Ureter (tissue), 1 donor: ENCODE measurements around the gene OAS3. TPM values are rescaled to one million over a fixed set of nuclear protein-coding genes. Genes with fewer than 3 reads are reported as not detected.
"Not testable (repeated sequence)": the region's sequence is repeated elsewhere in the genome, so short reads cannot be mapped to it uniquely, and the experiment has no call there.

ENCODE experiments used
- DNase-seq: peaks from one replicate; pipeline ENCODE4 v3.0.0-alpha.2; 2020; ENCODE audit warnings: low spot score
- total RNA-seq: library from RNA; stranded (reverse); gene quantifications from one replicate; pipeline ENCODE4 v1.2.4, GENCODE V29; 2023
- donor health status: DM: yes; HTN: yes; CAD: no.

Gene OAS3
- total RNA-seq, 1 donor from 2014 or later = 33.4 TPM

GRCh38 chr12:112985642-112986290 lies 47.5 kb downstream of the OAS3 start:
- no peak for DNase-seq

- no peak for DNase-seq
Observed at GRCh38 chr12:112986291-112986800, 48.1 kb downstream of the OAS3 start.

DNA sequence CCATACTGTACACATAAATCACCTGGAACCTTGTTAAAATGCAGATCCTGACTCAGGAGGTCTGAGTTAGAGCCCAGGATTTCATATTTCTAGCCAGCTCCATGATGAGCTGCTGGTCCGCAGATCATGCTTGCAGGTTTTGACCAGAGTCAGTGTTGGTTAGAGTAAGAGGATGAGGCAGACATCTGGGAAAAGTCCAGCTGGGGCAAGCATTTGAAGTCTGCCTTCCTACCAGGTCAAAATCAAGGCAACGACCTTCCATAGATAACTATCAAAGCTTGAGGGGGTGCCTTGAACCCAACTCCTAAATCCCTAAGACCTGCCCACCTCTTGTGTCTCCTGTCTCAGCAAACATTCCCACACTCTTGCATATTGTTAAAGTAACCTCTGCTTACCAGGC lies 49.3 kb downstream of the OAS3 start:
- DNase-seq = no peak

- DNase-seq = no peak
Observed at GRCh38 chr12:112988224-112988623, 50.0 kb downstream of the OAS3 start.

DNA sequence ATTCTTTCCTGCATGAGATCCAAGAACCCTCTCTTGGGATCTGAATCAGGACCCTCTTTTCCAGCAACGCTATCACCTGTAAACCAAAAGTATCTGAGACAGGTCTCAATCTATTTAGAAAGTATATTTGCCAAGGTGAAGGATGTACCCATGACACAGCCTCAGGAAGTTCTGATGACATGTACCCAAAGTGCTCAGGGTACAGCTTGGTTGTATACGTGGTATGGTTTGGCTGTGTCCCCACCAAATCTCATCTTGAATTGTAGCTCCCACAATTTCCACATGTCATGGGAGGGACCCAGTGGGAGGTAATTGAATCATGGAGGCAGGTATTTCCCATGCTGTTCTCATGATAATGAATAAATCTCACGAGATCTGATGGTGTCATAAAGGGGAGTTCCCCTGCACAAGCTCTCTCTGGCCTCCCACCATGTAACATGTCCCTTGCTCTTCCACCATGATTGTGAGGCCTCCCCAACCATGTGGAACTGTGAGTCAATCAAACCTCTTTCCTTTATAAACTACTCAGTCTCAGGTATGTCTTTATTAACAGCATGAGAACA lies 50.6 kb downstream of the OAS3 start:
- DNase-seq = not testable (repeated sequence)

GRCh38 chr12:112989806-112990205 lies 51.5 kb downstream of the OAS3 start:
- DNase-seq = no peak

DNA sequence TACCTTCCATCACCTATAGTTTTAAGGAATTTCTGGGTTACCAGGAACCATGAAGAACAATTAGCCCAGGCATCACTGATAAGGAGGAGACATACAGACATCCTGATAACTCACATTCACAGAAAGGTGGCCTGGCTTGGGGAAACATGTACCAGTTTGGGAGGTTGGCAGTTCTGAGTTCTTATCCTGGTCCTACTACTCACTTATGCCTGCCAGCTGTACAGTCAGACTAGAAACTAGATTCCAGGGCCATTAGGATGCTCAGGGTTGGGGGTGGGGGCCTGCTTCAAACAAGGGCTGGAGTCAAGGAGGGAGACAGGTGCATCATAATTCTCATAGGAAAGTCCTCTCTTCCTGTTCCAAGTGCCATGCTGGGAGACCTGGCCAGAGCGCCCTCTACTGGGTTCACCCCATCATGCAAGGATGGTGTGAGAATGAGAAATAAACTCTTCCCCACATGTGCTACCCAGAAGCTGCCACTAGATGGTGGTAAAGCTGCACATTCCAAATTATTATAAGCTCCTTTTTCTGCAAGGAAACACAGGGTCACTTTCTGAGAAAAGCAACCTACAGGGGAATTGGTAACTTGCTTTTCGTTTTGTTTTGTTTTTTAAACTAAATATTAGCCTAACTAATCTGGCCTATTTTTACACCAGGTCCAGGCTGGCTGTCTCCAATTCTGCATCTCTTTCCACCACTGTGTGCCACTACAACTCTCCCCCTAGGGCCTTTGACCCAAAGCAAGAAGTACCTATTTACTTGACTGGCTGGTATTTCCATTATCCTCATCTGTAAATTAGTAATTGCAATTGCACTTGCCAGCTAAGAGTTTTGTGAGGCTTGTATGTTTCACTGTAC lies 54.5 kb downstream of the OAS3 start:
- DNase-seq = no peak

DNA sequence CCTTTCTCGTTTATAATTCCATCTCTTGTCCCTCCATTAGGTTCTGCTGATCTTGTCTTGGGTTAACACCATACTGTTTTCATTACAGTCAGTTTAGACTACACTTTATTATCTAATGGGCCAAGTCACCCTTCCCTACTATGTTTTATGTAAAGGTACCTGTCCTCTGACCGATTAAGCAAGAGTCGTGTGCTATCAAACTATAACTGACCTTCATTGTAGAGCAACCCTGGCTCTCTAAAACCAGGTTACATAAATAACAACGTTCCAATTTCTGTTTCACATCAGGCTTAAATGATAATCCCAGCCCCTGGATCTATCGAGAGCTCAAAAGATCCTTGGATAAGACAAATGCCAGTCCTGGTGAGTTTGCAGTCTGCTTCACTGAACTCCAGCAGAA lies 56.7 kb downstream of the OAS3 start:
- DNase-seq = no peak

DNA sequence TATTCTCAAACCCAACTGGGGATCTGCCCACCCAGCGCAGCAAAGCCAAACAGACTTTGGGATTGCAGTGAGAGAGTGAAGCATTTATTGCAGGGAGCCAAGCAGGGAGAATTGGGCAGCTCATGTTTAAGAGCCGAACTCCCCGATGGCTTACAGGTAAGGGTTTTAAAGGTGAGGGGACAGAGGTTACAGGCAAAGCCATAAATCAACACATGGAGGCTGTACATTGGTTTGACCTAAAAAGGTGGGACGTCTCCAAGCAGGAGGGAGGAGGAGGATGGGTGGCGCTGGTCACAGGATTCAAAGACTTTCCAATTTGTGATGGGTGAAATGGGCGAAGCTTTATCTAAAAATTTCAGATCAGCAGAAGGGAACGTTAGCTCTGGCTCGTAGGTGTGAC lies 58.2 kb downstream of the OAS3 start:
- DNase-seq = no peak

- no peak for DNase-seq
Observed at GRCh38 chr12:112997506-112997905, 59.2 kb downstream of the OAS3 start.

DNA sequence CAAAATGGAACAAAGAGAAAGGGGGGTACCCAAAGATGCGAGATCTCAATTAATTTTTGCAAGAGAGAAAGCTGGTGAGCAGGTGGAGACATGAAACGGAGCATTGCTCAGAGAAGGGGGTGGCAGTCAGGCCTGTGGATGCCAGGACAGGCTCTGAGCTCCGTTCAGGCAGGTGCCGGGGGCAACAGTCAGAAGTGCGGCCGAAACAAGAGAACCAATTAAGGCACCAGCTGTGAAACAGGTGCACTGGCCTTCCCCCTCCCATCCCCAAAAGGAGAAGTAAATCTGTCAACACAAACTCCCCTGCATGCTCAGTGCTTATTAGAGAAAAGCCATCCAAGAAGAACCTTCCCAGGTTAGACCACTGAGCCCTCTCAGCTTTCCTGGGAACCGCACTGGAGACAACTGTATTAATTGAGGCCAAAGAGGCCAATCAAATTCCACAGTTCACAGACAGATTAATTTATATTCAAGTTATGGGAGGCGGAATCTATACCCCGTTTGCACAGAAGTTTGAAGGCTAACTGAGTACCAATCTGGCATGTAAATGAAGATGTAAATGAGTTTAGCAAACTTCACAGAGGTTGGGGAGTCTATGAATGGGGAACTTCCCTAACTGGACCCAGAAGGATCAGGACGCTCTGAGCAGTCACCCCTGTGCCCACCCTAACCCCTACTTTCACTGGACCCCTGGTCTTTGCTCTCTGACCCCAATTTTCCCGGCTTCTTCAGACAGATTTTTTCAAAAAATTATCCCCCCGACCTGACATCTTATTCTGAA lies 60.9 kb downstream of the OAS3 start:
- no peak for DNase-seq

DNA sequence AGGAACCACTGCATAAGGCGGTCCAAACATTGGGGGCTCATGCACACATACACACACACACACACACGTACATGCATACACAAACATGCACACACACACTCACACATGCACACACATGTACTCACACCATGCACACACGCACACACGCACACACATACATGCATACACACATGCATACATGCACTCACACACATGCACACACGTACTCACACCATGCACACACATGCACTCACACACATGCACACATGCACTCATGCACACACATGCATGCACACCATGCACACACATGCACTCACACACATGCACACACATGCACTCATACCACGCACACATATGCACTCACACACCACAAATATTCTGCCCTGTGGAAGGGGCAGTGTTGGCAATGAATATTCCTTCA lies 62.2 kb downstream of the OAS3 start:
- DNase-seq = no peak

GRCh38 chr12:113002155-113002554 lies 63.9 kb downstream of the OAS3 start:
- DNase-seq = no peak

- no peak for DNase-seq
Observed at GRCh38 chr12:113002676-113003075, 64.4 kb downstream of the OAS3 start.

DNA sequence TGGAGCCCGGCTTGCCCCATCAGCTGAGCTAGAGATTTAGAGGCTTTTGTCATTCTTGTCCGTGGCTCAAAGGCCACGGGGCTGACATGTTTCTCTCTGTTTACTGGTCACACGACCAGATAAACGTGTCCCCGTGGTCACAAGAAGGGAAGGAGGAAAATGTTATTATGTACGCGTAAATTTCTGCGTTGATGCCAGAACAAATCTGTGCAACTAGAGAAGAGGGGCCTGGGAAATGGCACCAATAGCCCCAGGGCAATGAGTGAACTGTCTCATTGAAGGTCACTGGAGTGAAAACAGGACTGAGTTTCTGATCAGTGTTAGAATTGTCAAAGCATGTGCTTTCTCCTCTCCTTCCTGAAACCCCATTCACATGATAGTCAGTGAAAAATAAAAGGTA lies 65.4 kb downstream of the OAS3 start:
- DNase-seq = no peak

GRCh38 chr12:113005762-113006161 lies 67.5 kb downstream of the OAS3 start:
- DNase-seq = no peak

GRCh38 chr12:113006206-113006605 lies 67.9 kb downstream of the OAS3 start:
- no peak for DNase-seq

- DNase-seq = no peak
Observed at GRCh38 chr12:113006641-113007040, 68.4 kb downstream of the OAS3 start.

DNA sequence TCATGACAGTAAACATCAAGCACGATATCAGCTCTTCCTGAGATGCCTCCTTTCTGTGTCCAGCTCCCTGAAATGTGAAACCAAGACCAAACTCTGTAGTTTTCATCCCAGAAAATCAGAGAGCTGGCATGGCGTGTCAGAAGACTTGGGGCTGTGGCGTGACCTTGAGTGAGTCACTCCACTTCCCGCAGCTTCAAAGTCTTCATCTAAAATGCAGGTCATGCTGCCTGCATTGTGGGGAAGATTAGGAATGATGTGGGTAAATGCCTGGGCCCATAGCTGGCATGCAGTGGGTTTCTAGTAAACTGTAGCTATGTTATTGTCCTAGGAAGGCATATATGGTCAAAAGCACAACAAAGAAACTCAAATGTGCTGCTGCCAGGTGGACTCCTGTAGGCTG lies 68.9 kb downstream of the OAS3 start:
- no peak for DNase-seq

DNA sequence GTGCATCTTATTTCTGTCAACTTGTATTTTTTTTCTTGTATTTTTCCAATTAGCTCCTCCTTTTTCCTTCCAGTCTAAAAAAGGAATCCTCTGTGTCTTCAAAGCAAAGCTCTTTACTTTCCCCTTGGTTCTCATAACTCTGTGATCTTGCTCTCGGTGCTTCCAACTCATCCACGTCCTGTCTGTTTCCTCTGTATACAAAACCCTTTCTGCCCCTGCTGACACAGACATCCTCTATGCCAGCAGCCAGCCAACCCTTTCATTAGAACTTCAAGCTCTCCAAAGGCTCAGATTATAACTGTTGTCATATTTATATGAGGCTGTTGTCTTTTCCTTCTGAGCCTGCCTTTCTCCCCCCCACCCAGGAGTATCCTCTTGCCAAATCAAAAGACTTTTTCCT lies 72.4 kb downstream of the OAS3 start:
- no peak for DNase-seq

DNA sequence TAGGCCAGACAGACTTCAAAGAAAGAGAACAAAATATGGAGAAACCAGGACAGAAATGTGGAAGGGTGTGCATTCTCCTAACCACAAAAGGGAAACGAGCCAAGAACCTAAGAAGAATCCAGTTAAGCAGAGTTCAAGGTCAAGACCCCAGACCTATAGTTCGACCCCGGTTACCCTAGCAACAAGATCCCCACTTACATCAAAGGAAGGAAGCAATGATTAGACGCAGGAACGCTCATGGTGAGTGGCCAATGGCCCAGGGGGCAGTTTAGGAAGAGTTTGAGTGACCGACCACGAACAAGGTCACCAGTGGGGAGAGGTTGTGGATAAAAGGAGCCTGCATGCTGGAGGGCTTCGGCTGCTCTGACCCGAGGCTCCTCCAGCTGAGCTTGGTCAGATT lies 76.3 kb downstream of the OAS3 start:
- DNase-seq = no peak

DNA sequence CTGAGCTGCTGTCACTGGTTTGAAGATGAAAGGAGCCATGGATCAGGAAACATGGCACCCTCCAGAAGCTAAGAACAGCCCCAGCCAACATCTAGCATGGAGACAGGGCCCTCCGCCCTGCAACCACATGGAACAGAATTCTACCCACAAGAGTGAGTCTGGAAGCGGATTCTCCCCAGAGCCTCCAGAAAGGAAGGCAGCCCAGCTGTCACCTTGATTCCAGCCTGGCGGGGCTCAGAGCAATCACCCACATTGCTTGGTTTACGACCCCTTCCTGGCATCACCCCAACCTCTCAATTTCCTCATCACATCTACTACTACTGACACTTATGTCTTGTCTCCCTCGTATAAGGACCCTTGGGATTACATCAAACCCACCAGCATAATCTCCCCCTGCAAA lies 78.5 kb downstream of the OAS3 start:
- DNase-seq = no peak
